ENCODE results near the gene MYH15. TPM values are rescaled to one million over a fixed set of nuclear protein-coding genes. Genes with fewer than 3 reads are reported as not detected.

The MYH15 gene
- total and polyA plus RNA-seq, 2 of the 4 experiments (the other 2 are of a cell fraction) = 0.10 to 0.36 TPM

DNA sequence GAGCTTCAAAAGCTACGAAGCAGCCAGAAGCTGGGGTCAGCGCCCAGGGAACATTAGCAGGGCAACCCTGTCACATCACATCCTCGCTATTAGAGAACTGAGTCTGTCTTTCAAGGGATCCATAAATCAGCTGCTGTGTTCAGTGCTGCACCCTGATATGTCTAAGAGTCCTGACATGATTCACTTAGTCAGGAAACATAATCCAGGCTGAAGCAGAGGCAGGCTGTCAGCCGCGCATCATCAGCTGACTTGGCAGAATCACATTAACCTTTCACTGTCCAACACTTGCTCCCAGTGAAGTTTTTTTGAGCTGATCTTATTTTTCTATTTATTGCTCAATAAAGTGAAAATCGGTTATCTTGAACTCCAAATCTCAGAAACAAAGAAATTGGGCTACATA, 23.5 kb downstream of the MYH15 start:
- H3K27me3 ChIP-seq (ENCODE audit: control insufficient read depth, insufficient read depth, low read length) = no peaks in the 10 kb centered on the region
- no peaks in the 10 kb centered on the region for H3K9me1 ChIP-seq (ENCODE audit: insufficient read depth, low read length)
- H4K91ac ChIP-seq (ENCODE audit: insufficient read depth, low read depth, low read length) = no peak overlapping the region
- H2AK9ac ChIP-seq (replicated peaks; ENCODE audit: low read depth, low read length, poor library complexity) = no peak overlapping the region
- no peaks in the 10 kb centered on the region for H3K9me3 ChIP-seq (ENCODE audit: control insufficient read depth, insufficient read depth, low read length)
- ATAC-seq (ENCODE audit: low read depth) = peak; percentile 72
- no peak overlapping the region for H3K9ac ChIP-seq (ENCODE audit: low read depth, low read length)
- no peaks in the 10 kb centered on the region for H4K20me1 ChIP-seq (ENCODE audit: insufficient read depth, low read length)
- no peak overlapping the region for H2BK120ac ChIP-seq (ENCODE audit: low read depth, low read length)
- peaks cover 4% of the 10 kb centered on the region for H3K4me1 ChIP-seq (ENCODE audit: control insufficient read depth, insufficient read depth, low read length)
- peak overlapping the region; percentile 72 for H2AFZ ChIP-seq (replicated peaks; ENCODE audit: low read length, poor library complexity)
- no peak overlapping the region for H3K23ac ChIP-seq (ENCODE audit: low read depth, low read length)
- H2AK5ac ChIP-seq (ENCODE audit: low read depth, low read length) = no peak overlapping the region
- H3K36me3 ChIP-seq (ENCODE audit: control insufficient read depth, insufficient read depth, low read length) = no peaks in the 10 kb centered on the region
- no CpG with 5 or more reads among the region's 6 CpGs for WGBS, 2 experiments (ENCODE audit: extremely low coverage in 2 of 2, insufficient read length in 1 of 2)
- ChIA-PET CTCF (interaction anchor here (0.8 to 2.2 kb wide), 4 partner anchors 9 to 549 kb away, joined by 3 to 12 read pairs (median 5); no protein-coding TSS in a partner anchor), POLR2A (ENCODE audit: unreplicated experiment) (no interaction called here)
- intact Hi-C loops (cut with micrococcal nuclease) (loop anchor here (5.0 kb wide), 1 partner anchor 530 kb away; no protein-coding TSS in a partner anchor), in situ Hi-C loops (cut with MboI; ENCODE audit: low sequenced_read_pairs) (loop anchor here (10.0 kb wide), 1 partner anchor 812 kb away; no protein-coding TSS in a partner anchor), dilution Hi-C loops (cut with HindIII; ENCODE audit: low sequenced_read_pairs, unreplicated experiment) (no loop called here)
- peak; percentile 71 for DNase-seq
- no peak overlapping the region for H4K5ac ChIP-seq (ENCODE audit: low read depth, low read length)
- 0 out of 2 replicates have a peak overlapping the region, but pooled peaks have one; percentile 27 for H3K14ac ChIP-seq (replicated peaks; ENCODE audit: low read depth, low read length)
- H3K4ac ChIP-seq (ENCODE audit: low read depth, low read length) = peak overlapping the region; percentile 47; the same call in 1 of the 2 replicates
- no peak overlapping the region for H2BK20ac ChIP-seq (ENCODE audit: low read depth, low read length)
- no peaks in the 10 kb centered on the region for H3K79me1 ChIP-seq (ENCODE audit: low read depth in 1 of 2, low read length in 2 of 2)
- no peak overlapping the region for H3K27ac ChIP-seq (ENCODE audit: insufficient read depth, low read length)
- H3K4me2 ChIP-seq (ENCODE audit: low read depth, low read length) = peak overlapping the region; percentile 60; the same call in 1 of the 2 replicates
- no peak overlapping the region for H3K18ac ChIP-seq (ENCODE audit: low read depth, low read length)
- TF ChIP-seq CEBPB (IDR thresholded peaks at IDR 0.05; ENCODE audit: low read depth, low read length) (no peak), MXI1 (IDR thresholded peaks at IDR 0.05; ENCODE audit: borderline replicate concordance, low read depth, low read length) (no peak), FOS (IDR thresholded peaks at IDR 0.05; ENCODE audit: low read depth, low read length) (no peak), MAFK (IDR thresholded peaks at IDR 0.05; ENCODE audit: low read depth, low read length) (peak; percentile 87), CHD1 (IDR thresholded peaks at IDR 0.05; ENCODE audit: low read depth, low read length) (no peak), BHLHE40 (IDR thresholded peaks at IDR 0.05; ENCODE audit: low read depth, low read length) (no peak), NFE2L2 (IDR thresholded peaks at IDR 0.05; ENCODE audit: low read depth, low read length) (peak; percentile 28; the same call in 1 of the 2 replicates), CTCF (conservative IDR thresholded peaks at IDR 0.05; ENCODE audit: low read depth, low read length) (no peak), RFX5 (IDR thresholded peaks at IDR 0.05; ENCODE audit: low read depth, low read length) (no peak), MAZ (IDR thresholded peaks at IDR 0.05; ENCODE audit: borderline replicate concordance, low read depth, low read length) (no peak), POLR2A (IDR thresholded peaks at IDR 0.05; ENCODE audit: low read depth, low read length) (no peak)
- TF ChIP-seq, protein P1, sequence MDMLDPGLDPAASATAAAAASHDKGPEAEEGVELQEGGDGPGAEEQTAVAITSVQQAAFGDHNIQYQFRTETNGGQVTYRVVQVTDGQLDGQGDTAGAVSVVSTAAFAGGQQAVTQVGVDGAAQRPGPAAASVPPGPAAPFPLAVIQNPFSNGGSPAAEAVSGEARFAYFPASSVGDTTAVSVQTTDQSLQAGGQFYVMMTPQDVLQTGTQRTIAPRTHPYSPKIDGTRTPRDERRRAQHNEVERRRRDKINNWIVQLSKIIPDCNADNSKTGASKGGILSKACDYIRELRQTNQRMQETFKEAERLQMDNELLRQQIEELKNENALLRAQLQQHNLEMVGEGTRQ (IDR thresholded peaks at IDR 0.05; ENCODE audit: low read depth, low read length) = peak; percentile 56; the same call in 1 of the 2 replicates
- TF ChIP-seq, protein P2, sequence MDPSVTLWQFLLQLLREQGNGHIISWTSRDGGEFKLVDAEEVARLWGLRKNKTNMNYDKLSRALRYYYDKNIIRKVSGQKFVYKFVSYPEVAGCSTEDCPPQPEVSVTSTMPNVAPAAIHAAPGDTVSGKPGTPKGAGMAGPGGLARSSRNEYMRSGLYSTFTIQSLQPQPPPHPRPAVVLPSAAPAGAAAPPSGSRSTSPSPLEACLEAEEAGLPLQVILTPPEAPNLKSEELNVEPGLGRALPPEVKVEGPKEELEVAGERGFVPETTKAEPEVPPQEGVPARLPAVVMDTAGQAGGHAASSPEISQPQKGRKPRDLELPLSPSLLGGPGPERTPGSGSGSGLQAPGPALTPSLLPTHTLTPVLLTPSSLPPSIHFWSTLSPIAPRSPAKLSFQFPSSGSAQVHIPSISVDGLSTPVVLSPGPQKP (IDR thresholded peaks at IDR 0.05; ENCODE audit: borderline replicate concordance, low read depth, low read length) = no peak
- H3K56ac ChIP-seq (ENCODE audit: extremely low read depth, insufficient read depth, low read length) = no peak overlapping the region; the same call in 1 of the 2 replicates
- BruUV-seq (replicated peaks) = no TSS peak
- H2BK15ac ChIP-seq (ENCODE audit: low read depth, low read length) = no peak overlapping the region; the same call in 2 of the 3 replicates
- no peak overlapping the region for H2BK5ac ChIP-seq (ENCODE audit: low read depth, low read length, poor library complexity, severe bottlenecking)
- no peak overlapping the region for H3K4me3 ChIP-seq (ENCODE audit: insufficient read depth, low read depth, low read length)
- peak overlapping the region in 1 of 2 experiments; percentile 26; a peak in 1 of 4 replicates for H4K8ac ChIP-seq (ENCODE audit: low read depth in 2 of 2, low read length in 2 of 2)

Measured in IMR-90 (cell line).